GM19240 (cell line): ENCODE measurements around the gene HNRNPK.

Experiments
- DNase-seq: peaks from one replicate; pipeline ENCODE4 v3.0.0; 2011; ENCODE audit warnings: low spot score; ENCODE audit not compliant: insufficient read length

The HNRNPK gene

DNA sequence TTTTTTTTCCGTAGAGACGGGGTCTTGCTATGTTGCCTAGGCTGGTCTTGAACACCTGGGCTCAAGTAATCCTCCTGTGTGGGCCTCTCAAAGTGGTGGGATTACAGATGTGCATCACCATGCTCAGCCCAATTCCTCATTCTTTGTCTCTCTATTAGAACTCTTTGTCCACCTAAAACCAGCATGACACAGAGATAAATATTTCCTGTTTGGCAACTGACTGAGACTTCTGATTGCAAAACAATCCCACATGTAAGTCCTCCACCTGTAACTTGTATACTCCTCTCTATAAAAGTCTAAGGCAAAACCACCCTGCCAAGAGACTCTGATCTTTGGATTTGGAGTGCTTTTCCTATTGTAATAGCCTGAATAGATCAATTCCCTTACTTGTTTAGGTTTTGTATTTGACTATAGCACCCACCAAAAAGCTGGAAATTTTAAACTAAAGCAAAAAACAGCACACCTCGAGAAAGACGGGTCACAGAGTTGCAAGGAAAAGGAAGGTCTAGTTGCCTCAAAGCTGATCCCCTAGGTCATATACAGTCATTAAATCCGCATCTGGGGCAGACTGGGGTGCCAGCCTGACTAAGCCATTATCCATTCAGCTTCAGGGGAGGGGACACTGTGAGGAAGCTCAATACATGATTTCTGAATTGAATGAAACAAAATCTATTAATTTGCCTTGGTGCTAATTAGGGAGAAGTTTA, 45.3 kb downstream of the HNRNPK start:
- no peak for DNase-seq

GRCh38 chr9:83933790-83934189, 46.2 kb downstream of the HNRNPK start:
- DNase-seq, result no peak

- DNase-seq, result no peak
Measured at GRCh38 chr9:83932851-83933250, 47.2 kb downstream of the HNRNPK start.

GRCh38 chr9:83932011-83932410, 48.0 kb downstream of the HNRNPK start:
- DNase-seq, result no peak

DNA sequence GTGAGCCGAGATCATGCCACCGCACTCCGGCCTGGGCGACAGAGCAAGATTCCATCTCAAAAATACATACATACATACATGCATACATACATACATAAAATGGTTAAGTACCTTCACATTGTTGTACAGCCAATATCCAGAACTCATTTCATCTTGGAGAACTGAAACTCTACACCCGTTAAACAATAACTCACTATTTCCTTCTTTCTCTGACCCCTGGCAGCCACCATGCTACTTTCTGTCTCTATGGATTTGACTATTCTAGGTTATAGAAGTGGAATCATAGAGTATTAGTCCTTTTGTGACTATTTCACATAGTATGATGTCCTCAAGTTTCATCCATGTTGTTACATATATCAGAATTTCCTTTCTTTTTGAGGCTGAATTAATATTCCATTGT, 49.1 kb downstream of the HNRNPK start:
- DNase-seq, result no peak

DNA sequence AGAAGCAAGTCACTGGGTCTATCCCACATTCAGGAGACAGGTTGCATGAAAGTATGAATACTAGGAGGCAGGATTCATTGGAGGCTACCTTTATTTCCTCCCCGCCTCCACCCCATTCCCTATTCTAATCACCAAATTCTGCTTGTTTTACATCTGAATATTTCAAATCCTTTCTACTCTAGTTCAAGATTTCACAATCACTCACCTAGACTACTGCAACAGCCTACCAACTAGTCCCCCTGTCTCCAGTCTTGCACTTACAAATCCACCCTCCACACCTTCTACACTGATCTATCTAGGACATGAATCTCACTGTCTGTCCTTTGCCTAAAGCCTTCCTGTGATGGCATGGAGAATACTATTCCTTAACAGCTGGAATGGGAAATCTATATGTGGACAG, 52.4 kb downstream of the HNRNPK start:
- DNase-seq, result no peak

- DNase-seq, result peak; percentile 81
Measured at GRCh38 chr9:83920927-83921707, 58.9 kb downstream of the HNRNPK start, which contains the start of gene KIF27. KIF27 (minus strand) TSS chr9:83921432; CDS start chr9:83915591, 5,841 bp downstream.

- DNase-seq, result no peak
Measured at GRCh38 chr9:83920469-83920926, 59.5 kb downstream of the HNRNPK start.

GRCh38 chr9:83919111-83919510, 60.9 kb downstream of the HNRNPK start:
- no peak for DNase-seq
